Forelimb muscle (tissue), 1 donor: ENCODE results near the gene CCDC120. TPM values are rescaled to one million over a fixed set of nuclear protein-coding genes. Genes with fewer than 3 reads are reported as not detected.
A peak's percentile ranks its signal among the peaks of the same experiment; 100 is the strongest.

Experiments
- DNase-seq: peaks from one replicate; pipeline ENCODE4 v3.0.0-alpha.2; 2013; ENCODE audit warnings: low read depth
- polyA plus RNA-seq: library from polyadenylated mRNA; unstranded; fragments of 120-200 nt; gene quantifications from one replicate; pipeline ENCODE4 v1.2.1, GENCODE V29; 2013; ENCODE audit not compliant: insufficient read length

Gene CCDC120, protein sequence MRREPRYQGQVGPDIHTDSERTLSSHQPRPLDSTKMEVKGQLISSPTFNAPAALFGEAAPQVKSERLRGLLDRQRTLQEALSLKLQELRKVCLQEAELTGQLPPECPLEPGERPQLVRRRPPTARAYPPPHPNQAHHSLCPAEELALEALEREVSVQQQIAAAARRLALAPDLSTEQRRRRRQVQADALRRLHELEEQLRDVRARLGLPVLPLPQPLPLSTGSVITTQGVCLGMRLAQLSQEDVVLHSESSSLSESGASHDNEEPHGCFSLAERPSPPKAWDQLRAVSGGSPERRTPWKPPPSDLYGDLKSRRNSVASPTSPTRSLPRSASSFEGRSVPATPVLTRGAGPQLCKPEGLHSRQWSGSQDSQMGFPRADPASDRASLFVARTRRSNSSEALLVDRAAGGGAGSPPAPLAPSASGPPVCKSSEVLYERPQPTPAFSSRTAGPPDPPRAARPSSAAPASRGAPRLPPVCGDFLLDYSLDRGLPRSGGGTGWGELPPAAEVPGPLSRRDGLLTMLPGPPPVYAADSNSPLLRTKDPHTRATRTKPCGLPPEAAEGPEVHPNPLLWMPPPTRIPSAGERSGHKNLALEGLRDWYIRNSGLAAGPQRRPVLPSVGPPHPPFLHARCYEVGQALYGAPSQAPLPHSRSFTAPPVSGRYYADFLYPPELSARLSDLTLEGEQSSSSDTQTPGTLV
- polyA plus RNA-seq = 4.2 TPM

GRCh38 chrX:49058794-49059193, at the start of gene CCDC120:
TSS of gene CCDC120 (plus strand) at chrX:49058999. CDS start at chrX:49062042, 3,043 bp downstream.
- no peak for DNase-seq

DNA sequence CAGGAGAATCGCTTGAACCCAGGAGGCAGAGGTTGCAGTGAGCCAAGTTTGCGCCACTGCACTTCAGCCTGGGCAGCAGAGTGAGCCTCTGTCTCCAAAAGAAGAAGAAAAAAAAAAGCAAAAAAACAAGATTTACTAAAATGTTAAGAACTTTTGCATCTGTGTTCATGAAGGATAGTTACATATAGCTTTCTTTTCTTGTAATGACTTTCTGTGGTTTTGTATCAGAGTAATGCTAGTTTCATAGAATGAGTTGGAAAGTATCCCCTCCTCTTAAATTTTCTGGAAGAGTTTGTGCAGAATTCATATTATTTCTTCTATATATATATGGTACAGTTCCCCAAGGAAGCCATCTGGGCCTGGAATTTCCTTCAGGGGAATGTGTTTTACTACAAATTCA, 39.7 kb upstream of the CCDC120 start:
- no peak for DNase-seq

DNA sequence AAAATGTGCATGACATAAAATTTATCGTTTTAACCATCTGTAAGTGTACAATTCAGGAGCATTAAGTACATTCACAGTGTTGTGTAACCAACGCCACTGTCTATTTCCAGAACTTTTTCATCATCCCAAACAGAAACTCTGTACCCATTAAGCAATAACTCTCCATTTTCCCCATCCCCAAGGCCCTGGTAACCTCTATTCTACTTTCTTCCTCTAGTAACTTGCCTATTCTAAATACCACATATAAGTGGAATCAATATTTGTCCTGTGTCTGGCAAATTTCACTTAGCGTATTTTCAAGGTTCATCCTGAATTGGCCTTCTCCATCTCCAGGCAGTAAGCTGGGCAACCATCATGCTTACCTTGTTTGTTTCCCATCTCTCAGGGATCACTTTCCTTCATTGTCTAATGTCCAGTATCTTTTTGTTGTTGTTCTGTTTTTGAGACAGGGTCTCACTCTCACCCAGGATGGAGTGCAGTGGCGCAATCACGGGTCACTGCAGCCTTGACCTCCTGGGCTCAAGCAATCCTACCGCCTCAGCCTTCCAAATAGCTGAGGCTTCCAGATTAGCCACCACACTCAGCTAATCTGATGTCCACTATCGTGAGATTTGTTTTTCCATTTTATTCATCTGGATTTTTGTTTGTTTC, 39.1 kb upstream of the CCDC120 start:
- no peak for DNase-seq

DNA sequence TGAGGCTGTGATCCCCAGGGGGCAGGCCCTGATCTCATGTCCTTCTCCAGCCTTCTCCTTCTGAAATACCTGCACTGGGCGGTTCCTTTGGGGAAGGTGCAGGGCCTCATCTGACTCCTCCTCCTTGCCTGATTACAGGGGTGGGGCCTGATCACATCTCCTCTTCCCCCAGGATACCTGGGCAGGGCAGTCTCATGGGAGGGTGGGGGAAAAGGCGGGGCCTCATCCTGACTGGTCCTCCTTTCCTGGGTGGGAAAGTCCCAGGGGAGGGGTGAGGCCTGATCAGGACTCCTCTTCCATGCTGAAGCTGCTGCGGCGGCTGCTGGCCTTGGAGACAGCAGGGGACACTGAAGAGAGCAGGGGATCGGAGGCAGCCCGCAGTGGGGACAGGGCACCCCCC, 28.9 kb upstream of the CCDC120 start:
- DNase-seq = no peak

DNA sequence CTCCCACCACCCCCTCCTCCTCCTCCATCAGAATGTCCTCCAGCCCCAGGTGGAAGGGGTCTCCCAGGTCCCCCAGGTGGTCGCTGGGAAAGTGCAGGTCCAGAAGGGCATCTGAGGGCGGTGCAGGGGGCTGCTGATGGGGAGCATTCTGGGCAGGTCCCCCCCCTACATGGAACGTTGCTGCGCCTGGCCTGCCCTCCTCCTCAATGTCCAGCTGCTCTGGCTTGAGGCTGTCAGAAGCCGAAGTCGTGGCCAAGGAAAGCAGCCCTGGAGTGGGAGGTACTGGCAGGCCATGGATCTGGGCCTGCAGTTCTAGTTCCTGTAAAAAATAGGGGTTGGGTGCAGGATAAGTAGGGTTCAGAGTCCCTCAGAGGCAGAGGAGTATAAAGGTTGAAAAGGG, 28.5 kb upstream of the CCDC120 start:
- DNase-seq = no peak

DNA sequence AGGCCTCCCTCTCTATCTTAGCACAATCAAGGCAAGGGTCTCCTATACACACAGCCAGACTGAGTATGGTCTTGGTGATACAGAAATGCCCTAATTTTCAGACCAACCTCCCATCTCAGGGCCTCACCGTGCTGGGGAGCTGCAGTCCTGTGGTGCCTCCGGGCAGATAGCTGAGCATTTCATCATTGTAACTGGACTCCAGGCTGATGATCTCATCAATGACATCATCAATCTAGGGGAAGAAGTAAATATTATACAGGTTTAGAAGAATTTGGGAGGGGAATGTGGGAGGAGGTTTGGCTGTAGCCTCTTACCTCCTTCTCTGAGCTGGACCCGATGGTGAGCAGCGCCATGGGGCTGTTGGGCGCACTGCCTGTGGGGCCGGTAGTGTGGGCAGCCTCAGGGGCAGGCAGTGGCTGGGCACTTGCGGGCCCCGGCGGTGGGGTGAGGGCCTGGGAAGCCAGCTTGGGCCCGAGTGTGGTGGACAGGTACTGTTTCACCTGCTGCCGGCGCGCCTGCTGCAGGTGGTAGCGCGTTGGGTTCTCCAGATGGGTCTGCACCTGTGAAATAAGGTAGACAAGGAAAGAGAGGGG, 20.8 kb upstream of the CCDC120 start:
- DNase-seq = no peak

- no peak for DNase-seq
Observed at GRCh38 chrX:49039598-49040375, 19.0 kb upstream of the CCDC120 start.

DNA sequence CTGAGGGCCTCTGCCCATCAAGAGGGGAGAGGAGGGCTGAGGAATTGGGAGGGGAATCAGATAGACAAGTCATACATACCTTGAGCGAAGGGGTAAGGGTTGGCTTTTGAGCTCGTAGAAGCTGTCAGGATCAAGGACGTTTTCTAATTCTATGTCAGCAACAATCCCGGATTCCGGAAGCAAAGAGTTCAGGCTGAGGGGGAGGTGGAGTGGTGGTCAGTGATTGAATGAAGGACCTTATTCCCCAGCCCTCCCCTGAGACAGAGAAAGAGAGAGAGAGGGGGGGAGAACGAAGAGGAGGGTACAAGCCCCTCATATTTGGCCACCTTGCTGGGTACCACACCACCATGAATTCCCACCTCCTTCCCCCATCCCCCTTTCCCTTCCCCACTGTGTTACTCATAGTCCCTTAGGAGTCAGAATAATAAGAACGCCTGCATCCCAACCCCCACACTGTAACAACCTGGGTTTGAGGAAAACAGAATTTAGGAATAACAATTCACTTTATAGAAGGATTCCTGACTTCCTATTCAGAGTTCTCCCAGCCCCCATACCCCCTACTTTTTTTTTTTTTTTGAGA, 18.3 kb upstream of the CCDC120 start:
- DNase-seq = no peak

GRCh38 chrX:49041744-49042580, 16.8 kb upstream of the CCDC120 start:
- DNase-seq = no peak

DNA sequence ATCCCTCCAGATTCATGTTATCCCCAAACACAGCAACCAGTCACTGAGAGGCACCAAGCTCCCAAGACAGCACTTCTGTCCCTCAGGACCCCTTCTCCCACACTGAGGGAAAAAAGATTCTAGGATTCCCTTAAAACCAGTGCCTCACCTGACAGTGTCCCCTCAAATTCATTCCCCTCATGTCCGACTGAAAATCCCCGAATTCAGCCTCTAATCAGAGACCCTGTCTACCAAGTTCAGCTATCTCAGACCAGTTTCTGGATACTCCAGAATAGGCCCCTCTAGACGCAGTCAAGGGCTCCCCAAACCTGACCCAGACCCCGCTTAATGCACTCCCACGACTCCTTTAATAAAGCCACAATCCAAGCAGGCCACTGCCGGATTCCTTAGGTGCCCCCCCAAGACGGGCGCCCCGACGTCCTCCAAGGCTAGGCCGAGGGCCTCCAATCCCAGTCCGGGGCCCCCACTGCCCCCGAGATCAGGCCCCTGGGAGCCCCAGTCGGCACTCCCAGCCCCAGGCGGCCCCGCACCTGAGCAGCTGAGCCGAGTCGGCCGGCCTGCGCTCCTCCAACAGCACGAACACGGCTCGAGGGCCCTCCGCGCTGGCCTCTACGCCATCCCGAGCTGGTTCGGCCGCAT, 16.1 kb upstream of the CCDC120 start:
- no peak for DNase-seq

GRCh38 chrX:49043220-49043986, 15.4 kb upstream of the CCDC120 start, which contains the start of gene TFE3:
TSS of gene TFE3 (minus strand) at chrX:49043357. CDS start at chrX:49043226, 131 bp downstream.
- peak; percentile 96 for DNase-seq

DNA sequence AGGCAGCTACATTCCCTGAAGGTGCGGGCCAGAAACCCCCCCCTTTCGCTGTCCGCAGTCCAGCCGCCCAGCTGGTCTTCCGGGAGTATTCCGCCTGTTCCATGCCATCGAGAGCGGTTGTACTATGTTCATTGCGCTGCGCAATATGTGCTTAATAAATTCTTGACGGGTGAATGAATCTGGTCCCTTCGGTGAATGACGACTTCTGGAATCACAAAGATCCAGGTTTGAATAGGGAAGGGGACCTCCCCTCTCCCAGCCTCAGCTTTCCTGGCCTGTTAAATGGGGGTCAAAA, 14.9 kb upstream of the CCDC120 start:
- DNase-seq = no peak

- DNase-seq = no peak
Observed at GRCh38 chrX:49053223-49054072, 5.4 kb upstream of the CCDC120 start.

DNA sequence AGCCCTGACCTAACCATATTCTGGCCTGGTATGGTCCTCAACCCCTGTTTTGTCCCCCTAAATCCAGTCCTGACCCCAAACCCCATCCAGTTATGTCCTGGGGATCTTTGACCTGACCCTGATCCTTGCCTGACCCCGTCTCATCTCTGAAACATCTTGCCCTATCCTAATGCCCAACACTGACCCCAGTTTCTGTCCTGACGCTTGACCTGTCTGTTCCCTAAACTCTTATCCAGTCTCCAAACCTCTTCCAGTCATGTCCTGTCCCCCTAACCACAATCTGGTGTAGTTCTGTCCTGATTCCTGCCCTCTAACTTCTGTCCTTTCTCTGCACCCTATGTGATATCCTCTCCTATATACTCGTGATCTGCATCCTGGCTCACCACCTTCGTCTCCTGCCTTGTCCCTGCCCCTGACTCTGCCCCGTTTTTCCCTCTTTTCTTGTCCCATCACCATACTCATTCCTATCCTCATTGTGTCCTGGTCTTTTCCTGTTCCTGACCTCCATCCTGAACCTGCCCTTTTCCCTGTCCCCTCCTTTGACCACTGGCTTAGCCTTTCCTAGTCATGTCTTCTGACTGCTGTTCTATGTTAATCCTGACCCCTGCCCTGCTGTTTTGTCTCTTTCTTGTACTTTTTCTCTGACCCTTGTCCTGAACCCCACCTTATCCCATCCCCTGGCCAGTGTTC, 4.6 kb upstream of the CCDC120 start:
- no peak for DNase-seq

GRCh38 chrX:49059201-49059600, 402 bp downstream of the CCDC120 start:
- no peak for DNase-seq

DNA sequence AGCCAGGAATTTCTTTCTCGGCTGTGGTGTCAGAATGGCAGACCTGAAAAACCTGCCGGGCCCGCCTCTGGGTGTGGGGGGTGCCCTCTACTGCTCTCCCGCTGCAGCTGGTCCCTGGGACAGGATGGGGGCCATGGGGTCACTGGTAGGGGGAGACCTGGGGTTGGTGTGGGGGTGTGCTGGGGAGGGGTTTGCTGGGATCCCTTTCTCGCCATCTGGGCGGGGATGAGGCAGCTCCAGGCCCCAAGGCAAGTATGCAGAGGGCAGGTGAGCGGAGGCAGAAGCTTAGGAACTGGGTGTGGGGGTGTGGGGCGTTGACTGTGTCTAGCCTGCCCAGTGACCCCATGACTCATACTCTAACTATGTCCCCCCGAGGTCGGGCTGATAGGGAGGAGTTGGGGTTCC, 884 bp downstream of the CCDC120 start:
- DNase-seq = no peak

GRCh38 chrX:49060914-49061313, 2.1 kb downstream of the CCDC120 start:
- no peak for DNase-seq
